GM19351 (cell line): Measurements from ENCODE around the gene CT47A1.
A peak's percentile ranks its signal among the peaks of the same experiment; 100 is the strongest.
"Not testable (repeated sequence)": the region's sequence is repeated elsewhere in the genome, so short reads cannot be mapped to it uniquely, and the experiment has no call there.

Source experiments
- ATAC-seq: cut with Tn5 transposase; IDR thresholded peaks from one replicate; pipeline ENCODE4 v1.9.1; 2021; ENCODE audit warnings: mild to moderate bottlenecking, moderate library complexity; ENCODE audit not compliant: unreplicated experiment

The CT47A1 gene

DNA sequence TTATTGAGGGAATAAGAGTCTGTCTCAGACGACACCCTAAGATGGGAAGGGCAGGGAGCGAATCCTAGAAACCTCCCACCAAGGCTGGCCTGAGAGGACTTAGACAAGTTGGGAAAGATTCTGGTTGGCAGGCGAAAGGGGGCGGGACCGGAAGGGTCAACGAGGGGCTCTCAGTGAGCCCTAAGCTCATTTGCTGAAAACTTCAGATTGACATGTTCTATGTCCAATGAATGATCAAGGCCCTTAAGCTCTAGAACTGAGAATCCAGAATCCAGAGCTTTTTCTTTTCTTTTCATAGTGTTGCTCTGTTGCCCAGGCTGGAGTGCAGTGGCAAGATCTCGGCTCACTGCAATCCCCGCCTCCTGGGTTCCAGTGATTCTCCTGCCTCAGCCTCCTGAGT lies at the start of gene CT47A1:
Gene CT47A1 (minus strand): TSS at position 101 of the 400 bp plus-strand sequence. CDS start 231 bp downstream, outside the sequence.
- ATAC-seq: not testable (repeated sequence)

DNA sequence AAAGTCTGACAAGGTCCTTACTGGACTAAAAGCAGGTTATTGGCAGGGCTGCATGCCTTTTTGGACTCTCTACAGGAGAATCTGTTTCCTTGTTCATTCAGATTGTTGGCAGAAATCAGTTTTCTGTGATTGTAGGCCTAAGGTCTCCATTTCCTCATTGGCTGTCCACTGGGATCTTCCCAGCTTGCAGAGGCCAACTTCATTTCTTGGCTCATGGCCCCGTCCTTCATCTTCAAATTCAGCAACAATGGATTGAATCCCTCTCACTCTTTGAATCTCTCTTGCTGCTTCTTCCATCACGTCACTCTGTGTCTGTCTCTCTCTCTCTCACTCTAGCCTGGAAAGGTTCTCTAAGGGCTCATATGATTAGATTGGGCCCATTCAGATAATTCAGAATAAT lies 47.0 kb upstream of the CT47A1 start:
- no peak for ATAC-seq

DNA sequence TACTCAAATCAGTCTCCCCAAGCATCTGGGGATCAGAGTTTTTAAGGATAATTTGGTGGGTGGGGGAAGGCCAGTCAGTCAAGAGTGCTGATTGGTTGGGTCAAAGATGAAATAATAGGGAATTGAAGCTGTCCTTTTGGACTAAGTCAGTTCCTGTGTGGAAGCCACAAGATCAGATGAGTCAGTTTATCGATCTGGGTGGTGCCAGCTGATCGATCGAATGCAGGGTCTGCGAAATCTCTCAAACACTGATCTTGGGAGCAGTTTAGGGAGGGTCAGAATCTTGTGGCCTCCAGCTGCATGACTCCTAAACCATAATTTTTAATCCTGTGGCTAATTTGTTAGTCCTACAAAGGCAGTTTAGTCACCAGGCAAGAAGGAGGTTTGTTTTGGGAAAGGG lies 44.5 kb upstream of the CT47A1 start:
- no peak for ATAC-seq

DNA sequence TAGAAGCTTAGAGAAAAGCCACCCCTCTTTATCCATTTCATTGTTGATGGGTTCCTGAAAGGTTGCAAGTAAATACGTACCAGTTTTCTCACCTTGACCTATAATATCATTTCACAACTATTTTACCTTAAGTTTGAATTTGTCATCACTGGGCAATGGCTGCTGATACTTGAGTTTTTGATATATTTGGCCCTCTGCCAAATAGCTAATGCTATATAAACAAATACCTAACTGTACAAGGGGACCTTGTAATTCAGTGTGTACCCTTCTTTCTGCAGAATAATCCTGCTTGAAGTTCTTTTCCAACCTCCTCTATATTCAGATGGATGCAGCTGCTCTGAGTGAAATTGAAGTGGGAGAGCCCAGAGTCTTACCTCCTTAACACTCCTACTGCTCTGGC lies 42.9 kb upstream of the CT47A1 start:
- no peak for ATAC-seq

DNA sequence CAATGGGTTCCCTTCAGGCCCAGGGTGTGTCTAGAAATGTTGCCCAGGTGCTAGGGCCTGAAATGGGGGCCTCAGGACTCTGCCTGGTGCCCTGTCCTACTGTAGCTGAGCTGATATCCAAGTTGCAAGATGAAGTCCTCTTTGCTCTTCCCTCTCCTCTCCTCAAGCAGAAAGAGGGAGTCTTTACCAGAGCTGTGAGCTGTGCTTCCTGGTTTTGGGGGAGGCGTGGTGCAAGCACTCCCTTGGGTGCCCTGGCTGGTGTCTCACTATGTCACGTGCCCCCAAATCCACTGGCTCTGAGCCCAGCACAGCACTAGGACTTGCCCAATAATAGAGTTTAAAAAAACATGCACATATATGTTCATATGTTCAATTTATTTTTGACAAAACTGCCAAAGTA lies 29.3 kb upstream of the CT47A1 start:
- ATAC-seq: no peak

DNA sequence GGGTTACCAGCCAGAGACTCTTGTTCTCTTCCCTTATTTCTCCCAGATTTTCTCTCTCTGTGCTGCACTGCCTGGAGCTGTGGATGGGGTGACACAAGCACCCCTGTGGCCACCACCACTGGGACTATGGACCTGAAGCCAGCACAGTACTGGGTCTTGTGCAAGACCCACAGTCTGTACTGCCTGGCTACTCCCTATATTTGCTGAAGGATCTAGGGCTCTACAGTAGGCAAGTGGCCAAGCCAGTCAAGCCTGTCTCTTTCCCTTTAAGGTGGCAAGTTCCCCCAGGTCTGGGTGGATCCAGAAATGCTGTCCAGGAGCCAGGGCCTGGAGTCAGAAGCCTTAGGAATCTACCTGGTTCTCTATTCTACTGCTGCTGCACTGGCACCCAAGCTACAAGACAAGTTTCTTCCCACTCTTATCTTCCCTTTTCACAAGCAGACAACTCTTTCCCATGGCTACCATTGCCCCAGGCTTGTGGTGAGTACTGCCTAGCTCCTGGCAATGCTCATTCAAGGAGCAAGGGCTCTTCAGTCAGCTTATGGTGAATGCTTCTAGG lies 28.4 kb upstream of the CT47A1 start:
- ATAC-seq: no peak

DNA sequence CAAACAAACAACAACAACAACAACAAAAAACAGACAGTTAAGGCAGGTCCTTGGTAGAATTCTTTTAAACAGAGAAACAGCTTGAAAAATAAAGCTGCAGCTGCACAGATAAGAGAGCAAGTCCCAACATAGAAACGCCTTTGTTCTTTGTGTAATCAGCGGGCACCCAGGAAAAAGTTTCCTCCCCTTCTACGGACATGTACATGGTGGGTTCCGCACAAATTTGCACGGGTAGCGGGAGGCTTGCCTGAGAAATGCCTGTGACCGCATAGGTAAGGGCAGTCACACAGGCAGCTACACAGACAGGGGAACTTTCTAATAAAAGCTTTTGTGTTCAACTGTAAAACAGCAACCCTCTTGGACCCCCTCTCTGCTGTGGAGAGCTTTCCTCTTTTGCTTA lies 25.7 kb upstream of the CT47A1 start:
- ATAC-seq: no peak

DNA sequence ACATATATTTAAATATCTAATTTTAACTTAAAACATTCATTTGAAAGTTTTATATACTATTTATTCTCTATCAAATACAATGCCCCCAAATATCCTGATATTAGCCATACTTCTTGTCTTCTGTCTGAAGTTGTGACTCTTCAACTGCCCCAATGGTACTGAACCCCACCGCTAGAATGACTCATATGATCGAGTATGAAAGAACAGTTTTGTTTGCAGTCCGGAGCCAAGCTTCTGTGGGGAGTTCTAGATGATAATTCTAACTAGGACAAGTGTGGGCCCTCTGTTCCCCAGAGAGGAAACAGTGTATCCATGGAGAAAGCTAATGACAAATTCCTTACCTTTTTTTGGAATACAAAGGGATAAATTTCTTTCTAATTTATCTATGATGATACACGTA lies 24.7 kb upstream of the CT47A1 start:
- no peak for ATAC-seq

DNA sequence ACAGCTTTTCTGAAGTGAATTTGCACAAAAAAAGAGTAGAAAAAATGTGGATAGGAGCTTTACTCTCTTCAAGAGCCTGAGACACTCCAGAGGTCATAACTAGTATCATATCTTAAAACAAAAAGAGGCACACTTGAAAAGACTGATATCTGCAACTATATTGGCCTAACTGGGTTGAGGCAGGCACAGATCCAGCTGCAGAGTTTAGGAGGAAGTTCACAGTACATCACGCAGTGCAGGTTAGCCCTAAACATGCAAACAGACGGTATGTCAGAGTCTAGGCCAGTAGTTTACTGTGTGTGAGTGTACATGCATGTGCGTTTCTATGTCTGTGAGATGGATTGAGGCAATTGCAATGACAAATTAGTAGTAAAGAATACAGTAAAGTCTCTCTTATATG lies 24.2 kb upstream of the CT47A1 start:
- ATAC-seq: no peak

DNA sequence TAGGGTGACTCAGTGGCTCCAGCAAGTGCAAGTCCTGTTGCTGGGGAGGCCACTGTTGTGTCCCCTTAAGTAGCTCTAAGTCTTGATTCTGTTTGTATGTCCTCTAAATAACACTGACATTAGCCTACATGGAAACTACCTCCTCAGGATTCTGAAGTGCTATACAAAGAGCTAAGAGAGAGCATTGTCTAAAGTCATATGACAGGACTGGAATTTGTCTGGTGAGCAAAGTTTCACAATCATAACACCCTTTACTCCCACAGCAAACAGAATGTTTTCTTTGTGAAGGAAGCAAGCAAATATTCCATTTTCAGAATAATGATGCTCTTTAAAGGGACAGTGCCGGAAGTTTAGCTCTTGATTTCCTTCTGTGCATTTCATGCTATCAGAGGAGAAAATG lies 23.4 kb upstream of the CT47A1 start:
- ATAC-seq: no peak

DNA sequence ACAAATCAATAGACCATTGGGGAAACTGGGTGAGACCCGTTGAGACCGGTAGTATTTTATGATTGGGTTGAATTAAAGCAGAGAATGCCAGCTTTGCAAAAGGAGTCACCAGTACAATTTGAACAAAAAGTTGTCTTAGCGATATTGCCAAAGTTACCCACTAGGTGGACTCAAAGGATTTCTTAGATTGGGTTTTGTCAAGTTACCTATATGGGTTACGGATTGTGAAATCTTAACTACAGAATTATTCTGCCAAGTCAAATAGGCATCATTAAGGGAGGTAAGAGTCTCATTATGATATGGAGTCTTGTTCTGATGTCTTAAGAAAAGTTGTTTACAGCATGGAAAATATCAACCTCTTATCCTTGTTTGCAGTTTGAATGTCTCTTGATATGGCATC lies 15.0 kb upstream of the CT47A1 start:
- no peak for ATAC-seq

DNA sequence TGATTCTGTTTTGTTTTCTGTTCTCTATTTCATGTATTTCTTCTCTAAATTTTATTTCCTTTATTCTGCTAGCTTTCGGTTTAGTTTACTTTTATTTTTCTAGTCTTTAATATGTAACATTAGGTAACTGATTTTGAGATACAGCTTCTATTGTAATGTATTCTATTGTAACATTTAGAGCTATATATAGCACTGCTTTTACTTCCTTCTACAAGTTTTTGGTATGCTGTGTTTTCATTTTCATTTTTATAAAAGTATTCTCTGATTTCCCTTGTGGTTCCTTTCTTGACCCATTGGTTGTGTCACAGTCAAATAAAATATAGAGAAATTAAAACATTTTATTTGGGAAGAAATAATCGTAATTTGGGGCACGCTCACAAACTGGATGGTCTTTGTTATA lies 13.9 kb upstream of the CT47A1 start:
- ATAC-seq: peak; percentile 70

DNA sequence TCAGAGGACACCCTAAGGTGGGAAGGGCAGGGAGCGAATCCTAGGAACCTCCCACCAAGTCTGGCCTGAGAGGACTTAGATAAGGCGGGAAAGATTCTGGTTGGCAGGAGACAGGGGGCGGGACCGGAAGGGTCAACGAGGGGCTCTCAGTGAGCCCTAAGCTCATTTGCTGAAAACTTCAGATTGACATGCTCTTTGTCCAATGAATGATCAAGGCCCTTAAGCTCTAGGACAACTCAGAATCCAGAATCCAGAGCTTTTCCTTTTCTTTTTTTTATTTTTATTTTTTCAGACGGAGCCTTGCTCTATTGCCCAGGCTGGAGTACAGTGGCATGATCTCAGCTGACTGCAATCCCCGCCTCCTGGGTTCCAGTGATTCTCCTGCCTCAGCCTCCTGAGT lies 29.1 kb downstream of the CT47A1 start, which contains the start of gene CT47A7:
Gene CT47A7 (minus strand): TSS at position 101 of the 400 bp plus-strand sequence. CDS start 255 bp downstream, outside the sequence.
- not testable (repeated sequence) for ATAC-seq
